Endothelial cell (in vitro differentiated cells): Measurements from ENCODE around the gene RAB40C. TPM values are rescaled to one million over a fixed set of nuclear protein-coding genes. Genes with fewer than 3 reads are reported as not detected.

Experiments used
- DNase-seq: peaks from one replicate; pipeline ENCODE4 v3.0.0; 2021; ENCODE audit warnings: low spot score
- H3K27ac Mint-ChIP-seq: one replicate; pipeline ENCODE4 v1.8.0; 2021; ENCODE audit warnings: mixed read lengths, inconsistent platforms; ENCODE audit not compliant: unreplicated experiment
- H3K27me3 Mint-ChIP-seq: one replicate; pipeline ENCODE4 v1.8.0; 2021; ENCODE audit warnings: mild to moderate bottlenecking, moderate library complexity, mixed read lengths, inconsistent platforms; ENCODE audit not compliant: unreplicated experiment
- H3K36me3 Mint-ChIP-seq: one replicate; pipeline ENCODE4 v1.8.0; 2021; ENCODE audit warnings: mild to moderate bottlenecking, low read depth, mixed read lengths, inconsistent platforms; ENCODE audit not compliant: unreplicated experiment
- H3K4me1 Mint-ChIP-seq: one replicate; pipeline ENCODE4 v1.8.0; 2021; ENCODE audit warnings: mild to moderate bottlenecking, mixed read lengths, inconsistent platforms; ENCODE audit not compliant: unreplicated experiment
- H3K4me3 Mint-ChIP-seq: one replicate; pipeline ENCODE4 v1.8.0; 2021; ENCODE audit warnings: mild to moderate bottlenecking, mixed read lengths, inconsistent platforms; ENCODE audit not compliant: unreplicated experiment
- H3K9me3 Mint-ChIP-seq: one replicate; pipeline ENCODE4 v1.8.0; 2021; ENCODE audit warnings: mixed read lengths, inconsistent platforms; ENCODE audit not compliant: unreplicated experiment
- CTCF ChIP-seq: fragments of 200-600 bp; sonication (generic); IDR thresholded peaks from one replicate; pipeline ENCODE4 v1.5.0; 2021; ENCODE audit warnings: antibody characterized with exemption; ENCODE audit not compliant: unreplicated experiment
- total RNA-seq: library from RNA; stranded (reverse); fragmentation: NEBNext Ultra II Directional; extraction: Animal tissue kit (Norgen Biotek cat#: 25700); gene quantifications from one replicate; pipeline ENCODE4 v1.2.1, GENCODE V29; 2021; ENCODE audit not compliant: unreplicated experiment

RAB40C gene
- total RNA-seq, 1 donor from 2014 or later = 18.5 TPM

- Mint-ChIP-seq H3K27ac (no peak overlapping the region), H3K4me1 (peaks cover 4% of the 10 kb centered on the region), H3K36me3 (no peaks in the 10 kb centered on the region), H3K27me3 (peaks cover 4% of the 10 kb centered on the region), H3K9me3 (no peaks in the 10 kb centered on the region), H3K4me3 (no peak overlapping the region)
- DNase-seq = no peak
- TF ChIP-seq CTCF = no peak
Observed at GRCh38 chr16:580946-581498, 8.8 kb upstream of the RAB40C start.

- Mint-ChIP-seq H3K9me3 (no peaks in the 10 kb centered on the region), H3K36me3 (no peaks in the 10 kb centered on the region), H3K27me3 (peaks cover 2% of the 10 kb centered on the region), H3K4me3 (no peak overlapping the region), H3K4me1 (no peaks in the 10 kb centered on the region), H3K27ac (no peak overlapping the region)
- no peak for DNase-seq
- no peak for TF ChIP-seq CTCF
Observed at GRCh38 chr16:582218-582613, 7.7 kb upstream of the RAB40C start.

- no peaks in the 10 kb centered on the region for H3K36me3 Mint-ChIP-seq
- H3K27me3 Mint-ChIP-seq = peaks cover 2% of the 10 kb centered on the region
- H3K27ac Mint-ChIP-seq = no peak overlapping the region
- no peak overlapping the region for H3K4me3 Mint-ChIP-seq
- DNase-seq = no peak
- H3K4me1 Mint-ChIP-seq = peaks cover 2% of the 10 kb centered on the region
- TF ChIP-seq CTCF = no peak
- H3K9me3 Mint-ChIP-seq = no peaks in the 10 kb centered on the region
Observed at GRCh38 chr16:582614-583331, 7.1 kb upstream of the RAB40C start.

GRCh38 chr16:583470-583814, 6.4 kb upstream of the RAB40C start:
- no peaks in the 10 kb centered on the region for H3K36me3 Mint-ChIP-seq
- no peak overlapping the region for H3K4me3 Mint-ChIP-seq
- no peaks in the 10 kb centered on the region for H3K9me3 Mint-ChIP-seq
- H3K4me1 Mint-ChIP-seq = peaks cover 5% of the 10 kb centered on the region
- H3K27me3 Mint-ChIP-seq = peaks cover 4% of the 10 kb centered on the region
- DNase-seq = no peak
- no peak overlapping the region for H3K27ac Mint-ChIP-seq
- TF ChIP-seq CTCF = no peak

- DNase-seq = no peak
- H3K36me3 Mint-ChIP-seq = no peaks in the 10 kb centered on the region
- peaks cover 8% of the 10 kb centered on the region for H3K4me1 Mint-ChIP-seq
- TF ChIP-seq CTCF = no peak
- H3K27ac Mint-ChIP-seq = no peak overlapping the region
- peaks cover 4% of the 10 kb centered on the region for H3K27me3 Mint-ChIP-seq
- no peak overlapping the region for H3K4me3 Mint-ChIP-seq
- H3K9me3 Mint-ChIP-seq = no peaks in the 10 kb centered on the region
Observed at GRCh38 chr16:583815-584591, 5.9 kb upstream of the RAB40C start.
